ENCODE results near the gene TOP2A.

- no peak for TF ChIP-seq POLR2A (IDR thresholded peaks at IDR 0.05)
- TF ChIP-seq, protein P1, sequence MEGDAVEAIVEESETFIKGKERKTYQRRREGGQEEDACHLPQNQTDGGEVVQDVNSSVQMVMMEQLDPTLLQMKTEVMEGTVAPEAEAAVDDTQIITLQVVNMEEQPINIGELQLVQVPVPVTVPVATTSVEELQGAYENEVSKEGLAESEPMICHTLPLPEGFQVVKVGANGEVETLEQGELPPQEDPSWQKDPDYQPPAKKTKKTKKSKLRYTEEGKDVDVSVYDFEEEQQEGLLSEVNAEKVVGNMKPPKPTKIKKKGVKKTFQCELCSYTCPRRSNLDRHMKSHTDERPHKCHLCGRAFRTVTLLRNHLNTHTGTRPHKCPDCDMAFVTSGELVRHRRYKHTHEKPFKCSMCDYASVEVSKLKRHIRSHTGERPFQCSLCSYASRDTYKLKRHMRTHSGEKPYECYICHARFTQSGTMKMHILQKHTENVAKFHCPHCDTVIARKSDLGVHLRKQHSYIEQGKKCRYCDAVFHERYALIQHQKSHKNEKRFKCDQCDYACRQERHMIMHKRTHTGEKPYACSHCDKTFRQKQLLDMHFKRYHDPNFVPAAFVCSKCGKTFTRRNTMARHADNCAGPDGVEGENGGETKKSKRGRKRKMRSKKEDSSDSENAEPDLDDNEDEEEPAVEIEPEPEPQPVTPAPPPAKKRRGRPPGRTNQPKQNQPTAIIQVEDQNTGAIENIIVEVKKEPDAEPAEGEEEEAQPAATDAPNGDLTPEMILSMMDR (IDR thresholded peaks at IDR 0.05), result no peak
These were observed 1.0 kb downstream of the TOP2A start for GRCh38 chr17:40416671-40417070.
